ENCODE results near the gene PITX3.

The PITX3 gene

GRCh38 chr10:102241444-102242117 lies at the start of gene PITX3:
Gene PITX3, minus strand, starts transcription at chr10:102241512. Its CDS starts 9,432 bp downstream, at chr10:102232080.
- DNase-seq = peak; percentile 51

DNA sequence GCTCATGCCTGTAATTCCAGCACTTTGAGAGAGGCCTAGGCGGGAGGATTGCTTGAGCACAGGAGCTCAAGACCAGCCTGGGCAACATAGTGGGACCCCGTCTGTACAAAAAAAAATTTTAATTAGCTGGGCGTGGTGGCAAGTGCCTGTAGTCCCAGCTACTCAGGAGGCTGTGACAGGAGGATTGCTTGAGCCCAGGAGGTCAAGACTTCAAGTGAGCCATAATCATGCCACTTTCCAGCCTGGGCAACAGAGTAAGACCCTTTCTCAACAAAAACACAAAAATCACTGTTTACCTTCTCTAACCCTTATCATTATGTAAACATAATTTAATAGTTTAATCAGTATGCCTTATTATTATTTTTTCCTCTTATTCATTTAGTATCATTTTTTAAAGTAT lies 48.5 kb upstream of the PITX3 start:
- DNase-seq = no peak

DNA sequence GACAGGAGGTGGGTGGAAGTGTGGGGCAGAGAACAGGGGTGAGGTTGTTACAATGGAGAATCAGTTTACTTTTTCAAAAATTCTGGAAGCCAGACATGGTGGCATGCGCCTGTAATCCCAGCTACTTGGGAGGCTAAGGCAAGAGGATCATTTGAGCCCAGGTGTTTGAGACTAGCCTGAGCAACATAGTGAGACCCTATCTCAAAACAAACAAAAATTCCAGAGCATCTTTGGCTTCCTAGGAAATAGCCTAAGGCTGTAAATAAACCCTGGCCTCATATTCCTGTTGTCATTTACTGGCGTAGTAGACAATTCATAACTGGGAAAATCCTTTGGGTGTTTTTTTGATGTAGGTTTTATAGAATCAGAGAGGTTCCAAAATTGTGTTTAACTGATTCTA lies 48.0 kb upstream of the PITX3 start:
- no peak for DNase-seq

DNA sequence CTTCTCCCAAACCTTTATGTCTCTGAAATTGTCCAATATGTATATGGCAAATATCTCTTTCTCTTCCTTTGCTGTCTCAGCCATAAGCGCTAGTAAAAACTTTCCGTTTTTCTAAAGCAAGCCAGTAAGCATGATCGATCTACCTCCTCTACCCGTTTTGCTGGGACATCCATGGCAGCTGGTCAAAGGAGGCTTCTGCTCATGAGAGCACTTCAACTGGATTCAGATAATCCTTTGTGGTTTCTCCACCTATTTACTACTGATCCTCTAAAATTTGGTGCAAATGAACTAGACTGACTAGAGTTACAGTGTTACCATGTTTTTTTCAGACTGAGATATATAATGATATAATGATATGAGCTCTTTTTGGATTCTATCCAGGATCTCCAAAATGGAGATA lies 46.7 kb upstream of the PITX3 start:
- DNase-seq = no peak

- DNase-seq = no peak
Measured at GRCh38 chr10:102287538-102287937, 46.2 kb upstream of the PITX3 start.

DNA sequence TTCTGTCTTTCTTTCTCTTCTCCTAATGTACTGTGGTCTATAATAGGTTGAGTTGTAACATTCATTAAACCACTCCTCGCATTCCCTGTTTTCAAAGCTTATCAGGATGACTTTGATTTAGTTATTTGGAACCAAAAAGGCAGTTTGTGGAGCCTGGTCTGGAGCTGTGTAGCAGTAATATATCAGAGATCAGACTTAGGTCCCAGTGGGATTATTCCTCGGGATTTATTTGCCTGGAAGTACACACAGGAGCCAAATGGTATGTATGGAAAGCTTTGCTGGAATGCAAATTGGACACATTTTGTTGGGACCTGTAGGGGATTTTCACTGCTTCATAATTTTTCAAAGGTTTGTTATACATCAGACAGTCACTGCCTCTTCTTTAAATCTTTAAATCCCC lies 44.9 kb upstream of the PITX3 start:
- DNase-seq = no peak

DNA sequence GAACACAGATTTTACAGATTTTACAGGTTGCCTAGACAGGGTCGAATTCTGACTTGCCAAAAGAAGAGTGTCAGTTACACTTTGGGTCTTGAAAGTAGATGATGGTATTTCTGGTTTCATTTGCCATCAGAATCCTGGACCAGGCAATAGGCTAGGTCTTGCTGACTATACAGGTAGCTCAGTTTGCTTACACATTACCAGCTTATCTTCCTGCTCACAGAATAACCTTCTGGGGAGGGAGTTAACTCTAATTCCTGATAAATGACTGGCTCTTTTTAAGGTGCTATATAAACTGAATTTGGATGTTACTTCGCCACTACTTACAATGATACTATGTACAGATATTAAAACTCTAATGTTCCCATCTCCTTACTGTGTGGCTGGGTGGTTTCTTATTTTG lies 43.8 kb upstream of the PITX3 start:
- DNase-seq = no peak

DNA sequence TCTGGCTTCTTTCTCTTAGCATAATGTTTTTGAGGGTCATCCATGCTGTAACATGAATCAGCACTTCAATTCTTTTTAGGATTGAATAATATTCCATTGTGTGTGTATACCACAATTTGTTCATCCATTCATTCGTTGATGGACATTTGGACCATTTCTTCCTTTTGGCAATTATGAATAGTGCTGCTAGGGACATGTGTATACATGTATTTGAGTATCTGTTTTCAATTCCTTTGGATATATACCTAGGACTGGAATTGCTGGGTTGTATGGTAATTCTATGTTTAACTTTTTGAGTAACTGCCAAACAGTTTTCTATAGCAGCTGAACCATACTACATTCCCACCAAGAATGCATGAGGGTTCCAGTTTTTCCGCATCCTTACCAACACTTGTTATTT lies 43.2 kb upstream of the PITX3 start:
- no peak for DNase-seq

DNA sequence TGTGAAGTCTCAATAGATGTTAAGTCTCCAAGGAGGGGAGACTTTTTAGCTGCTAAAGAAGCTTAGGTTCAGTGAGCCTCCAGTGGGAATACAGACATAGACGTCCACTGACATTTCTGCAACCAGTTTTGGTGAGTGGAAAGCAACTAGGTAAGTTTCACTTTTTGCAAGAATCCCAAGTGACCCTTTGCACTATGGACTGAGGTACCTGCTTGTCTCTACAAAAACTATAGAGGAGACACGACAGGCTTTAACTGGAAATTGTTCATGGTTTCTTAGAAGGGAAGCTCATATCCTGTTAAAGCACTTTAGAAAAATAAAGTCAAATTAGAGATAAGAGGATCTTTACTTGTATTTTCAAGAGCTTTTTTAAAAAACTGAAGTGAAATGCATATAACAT lies 42.6 kb upstream of the PITX3 start:
- no peak for DNase-seq

GRCh38 chr10:102283488-102283887 lies 42.2 kb upstream of the PITX3 start:
- no peak for DNase-seq

- no peak for DNase-seq
Measured at GRCh38 chr10:102281102-102281487, 39.8 kb upstream of the PITX3 start.

DNA sequence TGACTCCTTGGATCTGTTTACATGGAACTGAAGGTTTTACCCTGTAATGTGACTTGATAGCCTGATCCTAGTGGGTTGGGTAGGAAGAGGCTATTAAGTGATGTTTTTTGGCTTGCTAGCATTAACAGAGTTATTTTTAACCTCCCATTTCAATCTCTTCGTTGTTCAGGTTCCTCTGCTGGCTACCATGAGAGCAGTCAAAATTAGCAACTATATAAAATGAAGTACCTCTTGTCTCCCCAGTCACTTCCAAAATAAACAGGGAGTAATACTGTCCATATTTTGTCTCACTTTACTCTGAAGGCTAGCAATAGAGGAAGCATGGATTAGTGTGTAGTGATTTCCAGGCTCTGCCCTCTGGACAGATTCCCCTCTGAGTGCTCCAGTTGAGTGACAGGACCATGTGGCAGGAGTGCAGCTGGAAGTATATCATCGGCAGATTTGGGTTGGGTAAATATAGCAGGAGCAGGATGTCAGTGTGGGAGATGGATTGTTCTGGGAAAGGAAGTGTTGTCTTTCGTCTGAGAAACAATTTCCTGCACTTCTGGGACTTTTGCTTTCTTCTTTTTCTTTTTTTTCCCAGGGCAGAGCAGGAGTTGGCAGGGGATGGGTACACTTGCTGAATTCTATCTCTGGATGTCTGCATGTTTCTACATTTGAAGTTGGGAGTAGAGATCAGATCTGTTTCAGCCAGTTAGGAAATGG lies 39.2 kb upstream of the PITX3 start:
- no peak for DNase-seq

DNA sequence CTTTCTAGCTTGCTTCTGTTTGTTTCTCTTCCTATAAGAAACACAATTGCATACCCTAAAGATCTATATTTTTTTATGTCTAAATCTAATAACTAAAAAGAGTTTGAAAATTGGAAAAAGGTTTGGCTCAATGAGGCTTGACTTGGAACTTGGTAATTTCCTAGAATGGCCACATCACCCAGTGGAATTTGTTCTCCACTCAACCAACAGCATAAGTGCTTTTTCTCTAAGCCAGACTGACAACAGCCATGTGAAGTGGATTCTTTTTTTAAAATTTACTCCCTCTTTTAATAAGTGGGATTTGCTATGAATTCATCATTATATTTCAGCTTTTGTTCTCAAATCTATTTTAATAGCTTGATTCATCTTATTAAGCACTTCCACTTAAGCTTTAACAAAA lies 37.8 kb upstream of the PITX3 start:
- DNase-seq = no peak

- no peak for DNase-seq
Measured at GRCh38 chr10:102275343-102275742, 34.0 kb upstream of the PITX3 start.

DNA sequence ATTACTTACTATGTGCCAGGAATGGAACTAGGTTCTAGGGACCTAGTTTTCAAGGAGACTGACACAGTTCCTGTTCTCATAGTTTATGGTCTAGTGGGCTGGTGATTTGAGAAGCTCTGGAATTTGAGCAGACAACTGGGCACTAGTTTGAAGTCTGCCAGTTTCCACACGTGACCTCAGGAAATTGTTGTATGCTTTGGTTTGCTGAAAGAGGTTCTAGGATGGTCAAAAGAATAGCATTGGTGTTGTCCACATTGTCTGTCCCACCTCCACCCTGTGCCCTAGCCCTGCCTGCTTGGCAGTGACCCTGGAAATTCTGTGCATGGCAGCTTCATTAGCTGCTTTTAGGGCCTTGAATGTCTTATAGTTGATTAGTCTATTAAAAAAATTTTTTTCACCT lies 32.8 kb upstream of the PITX3 start:
- no peak for DNase-seq

DNA sequence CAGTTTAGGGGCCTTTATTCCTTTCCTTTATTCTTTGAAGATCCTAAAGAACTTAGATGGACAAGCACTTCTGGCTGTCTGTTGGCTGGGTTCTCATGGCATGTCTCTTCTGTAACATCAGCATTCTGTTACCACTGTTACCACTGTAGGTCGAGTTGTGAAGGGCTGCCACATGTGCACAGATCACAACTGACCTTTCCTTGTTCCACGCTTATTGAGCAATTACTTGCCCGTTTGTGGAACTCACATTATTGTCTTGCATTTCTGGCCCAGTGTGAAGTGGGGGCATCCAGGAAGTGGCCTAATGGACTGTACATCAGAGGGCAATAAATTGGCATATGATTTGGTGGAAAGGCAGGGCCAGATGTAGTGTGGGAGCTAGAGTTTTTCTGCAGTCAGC lies 27.7 kb upstream of the PITX3 start:
- DNase-seq = no peak

GRCh38 chr10:102268375-102268888 lies 27.1 kb upstream of the PITX3 start:
- DNase-seq = no peak

DNA sequence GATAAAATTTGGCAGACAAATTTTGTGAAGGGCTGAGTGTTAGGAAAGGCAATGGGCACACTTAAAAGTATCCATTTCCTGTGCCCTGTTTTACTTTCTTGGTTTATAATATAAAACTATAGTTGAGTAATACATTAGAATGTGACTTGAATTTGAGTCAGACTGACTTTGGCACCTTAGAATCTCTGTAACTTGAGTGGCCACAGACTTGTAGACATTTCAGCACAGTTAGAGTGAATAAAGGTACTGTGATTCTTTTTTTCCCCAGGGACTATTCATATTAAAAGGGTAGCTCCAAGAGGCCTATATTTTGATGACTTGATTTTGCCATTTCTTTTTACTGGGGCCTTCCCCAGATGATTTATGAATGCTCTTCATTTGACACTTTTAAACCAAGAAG lies 26.4 kb upstream of the PITX3 start:
- peak; percentile 38 for DNase-seq

DNA sequence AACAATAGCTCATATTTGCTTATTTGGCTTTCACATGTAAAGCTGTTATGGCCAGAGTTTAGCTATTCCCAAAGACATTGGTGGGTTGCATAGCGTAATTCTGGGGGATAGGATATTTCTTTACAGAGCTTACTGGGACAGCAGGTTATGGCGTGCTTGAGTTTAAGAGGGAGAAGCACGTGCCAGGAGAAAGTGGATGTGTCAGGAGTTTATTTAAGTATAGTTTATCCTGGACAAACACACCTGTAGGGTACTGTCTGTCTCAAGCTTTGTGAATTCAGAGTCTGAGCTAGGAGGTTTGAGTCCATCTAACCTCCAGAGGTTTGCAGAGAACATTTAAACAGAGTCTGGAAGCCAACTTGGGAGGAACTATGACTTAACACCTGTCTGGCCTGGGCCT lies 25.4 kb upstream of the PITX3 start:
- no peak for DNase-seq

DNA sequence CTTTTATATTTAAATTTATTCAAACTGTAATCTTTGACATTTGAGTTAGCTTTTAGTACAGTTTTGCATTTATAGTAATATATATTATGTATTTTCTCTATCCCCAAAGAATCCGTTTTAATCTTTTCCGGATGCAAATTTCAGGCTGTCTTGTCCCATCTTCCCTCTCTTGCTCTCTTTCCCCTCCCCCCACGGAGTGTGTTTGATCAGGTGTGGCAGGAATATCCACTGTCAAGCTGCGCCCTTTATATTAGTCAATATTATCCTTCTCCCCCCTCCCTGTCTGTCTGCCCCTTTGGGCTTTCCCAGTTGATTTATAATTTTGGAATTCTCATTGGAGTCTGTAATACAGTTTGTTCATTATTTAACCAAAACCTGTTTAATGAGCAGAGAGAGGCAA lies 23.1 kb upstream of the PITX3 start:
- DNase-seq = no peak

DNA sequence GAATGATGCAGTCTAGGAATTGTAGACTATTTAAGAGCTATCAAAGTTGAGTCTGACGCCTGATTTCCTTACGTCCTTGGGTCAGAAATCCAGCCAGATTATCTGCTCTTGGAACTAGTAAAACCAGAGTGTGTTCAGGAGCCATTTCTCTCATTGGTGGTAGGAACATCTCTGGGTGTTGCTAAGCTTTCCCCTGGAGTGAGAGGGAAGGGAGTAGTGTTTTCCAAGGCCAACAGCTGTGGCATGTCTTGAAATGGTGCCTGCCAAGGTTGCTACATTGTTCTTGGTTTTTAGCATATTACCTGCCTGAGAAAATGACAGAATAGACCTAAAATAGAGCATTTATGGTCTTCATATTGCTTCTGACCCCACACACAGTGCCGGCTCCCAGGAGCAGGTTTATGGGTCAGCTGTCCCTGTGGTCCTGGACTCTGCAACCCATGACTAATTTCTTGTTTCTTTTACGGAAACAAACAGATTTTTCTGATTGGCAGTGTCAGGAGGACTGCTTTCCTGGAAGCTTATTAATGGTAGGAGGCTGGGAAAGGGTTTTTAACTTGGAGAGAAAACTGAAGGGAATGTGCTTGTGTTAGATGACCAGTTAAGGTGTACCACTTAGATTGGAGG lies 21.5 kb upstream of the PITX3 start:
- DNase-seq = no peak

- no peak for DNase-seq
Measured at GRCh38 chr10:102261842-102262241, 20.5 kb upstream of the PITX3 start.

DNA sequence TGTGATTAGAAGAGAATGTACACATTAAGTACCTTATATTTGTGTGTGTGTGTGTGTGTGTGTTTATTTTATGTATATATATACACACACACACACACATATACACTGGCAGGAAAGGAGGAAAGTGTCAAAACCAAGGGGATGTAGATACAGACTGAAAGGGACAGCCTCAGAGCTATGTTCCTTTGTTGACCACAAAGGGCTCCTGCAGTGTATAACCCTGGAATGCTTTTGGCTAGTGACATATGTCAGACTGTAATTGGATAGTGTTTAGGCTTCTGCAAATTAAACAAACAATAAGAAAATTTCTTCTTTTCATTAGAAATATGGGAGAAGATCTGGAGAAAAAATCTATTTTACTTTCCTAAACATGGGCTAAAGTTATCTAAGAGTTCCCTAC lies 19.9 kb upstream of the PITX3 start:
- no peak for DNase-seq

- no peak for DNase-seq
Measured at GRCh38 chr10:102255404-102255803, 14.1 kb upstream of the PITX3 start.
